Karpas-422 (cell line): ENCODE results near the gene RUFY4. TPM values are rescaled to one million over a fixed set of nuclear protein-coding genes. Genes with fewer than 3 reads are reported as not detected.

ENCODE experiments used
- DNase-seq: peaks from one replicate; pipeline ENCODE4 v3.0.0-alpha.2; 2015
- H2AFZ ChIP-seq: fragments of 200-600 bp; sonication (generic); 2 replicates; pipeline ENCODE4 v1.6.1; 2014; ENCODE audit warnings: antibody characterized with exemption, low read length, mixed read lengths
- H3K27ac ChIP-seq: fragments of 200-600 bp; sonication (generic); 2 replicates; pipeline ENCODE4 v1.5.1; 2014; ENCODE audit warnings: mild to moderate bottlenecking, low read length, moderate library complexity
- H3K27me3 ChIP-seq: fragments of 200-600 bp; sonication (generic); 2 replicates; pipeline ENCODE4 v1.6.1; 2014; ENCODE audit warnings: low read length, mixed read lengths
- H3K36me3 ChIP-seq: fragments of 200-600 bp; sonication (generic); 2 replicates; pipeline ENCODE4 v1.6.1; 2014; ENCODE audit warnings: low read length, mixed read lengths; ENCODE audit not compliant: insufficient read depth
- H3K4me1 ChIP-seq: fragments of 200-600 bp; sonication (generic); 2 replicates; pipeline ENCODE4 v1.6.1; 2014; ENCODE audit warnings: mild to moderate bottlenecking, low read length, mixed read lengths
- H3K4me2 ChIP-seq: fragments of 200-600 bp; sonication (generic); 2 replicates; pipeline ENCODE4 v1.6.1; 2014; ENCODE audit warnings: low read length, low read depth, mild to moderate bottlenecking; ENCODE audit not compliant: poor library complexity, severe bottlenecking
- H3K4me3 ChIP-seq: fragments of 200-600 bp; sonication (generic); 2 replicates; pipeline ENCODE4 v1.5.1; 2014; ENCODE audit warnings: mild to moderate bottlenecking, antibody characterized with exemption, low read length, mixed read lengths
- H3K79me2 ChIP-seq: fragments of 200-600 bp; sonication (generic); 2 replicates; pipeline ENCODE4 v1.6.1; 2014; ENCODE audit warnings: mild to moderate bottlenecking, low read length, mixed read lengths
- H3K9ac ChIP-seq: fragments of 200-600 bp; sonication (generic); 2 replicates; pipeline ENCODE4 v1.6.0; 2014; ENCODE audit warnings: low read length
- H3K9me2 ChIP-seq: fragments of 200-600 bp; sonication (generic), shearing (Covaris generic); replicated peaks from 2 replicates; pipeline ENCODE4 v1.6.0; 2014; ENCODE audit warnings: mild to moderate bottlenecking, low read length, moderate library complexity; ENCODE audit not compliant: insufficient read depth
- H3K9me3 ChIP-seq: fragments of 300-700, 200-600 bp; sonication (generic); 2 replicates; pipeline ENCODE4 v1.6.1; 2014; ENCODE audit warnings: low read length, mixed read lengths
- H4K20me1 ChIP-seq: fragments of 200-600 bp; sonication (generic); 2 replicates; pipeline ENCODE4 v1.6.1; 2014; ENCODE audit warnings: mild to moderate bottlenecking, antibody characterized with exemption, low read length, low read depth; ENCODE audit not compliant: insufficient read depth
- total RNA-seq: library from RNA; depleted of rRNA; stranded (reverse); fragments of >200 nt; shearing (Covaris generic); gene quantifications from 2 replicates; pipeline ENCODE4 v1.2.3, GENCODE V29; 2014; ENCODE audit warnings: low replicate concordance

The RUFY4 gene
- total RNA-seq, 1 experiment from 2014 or later, result not detected

DNA sequence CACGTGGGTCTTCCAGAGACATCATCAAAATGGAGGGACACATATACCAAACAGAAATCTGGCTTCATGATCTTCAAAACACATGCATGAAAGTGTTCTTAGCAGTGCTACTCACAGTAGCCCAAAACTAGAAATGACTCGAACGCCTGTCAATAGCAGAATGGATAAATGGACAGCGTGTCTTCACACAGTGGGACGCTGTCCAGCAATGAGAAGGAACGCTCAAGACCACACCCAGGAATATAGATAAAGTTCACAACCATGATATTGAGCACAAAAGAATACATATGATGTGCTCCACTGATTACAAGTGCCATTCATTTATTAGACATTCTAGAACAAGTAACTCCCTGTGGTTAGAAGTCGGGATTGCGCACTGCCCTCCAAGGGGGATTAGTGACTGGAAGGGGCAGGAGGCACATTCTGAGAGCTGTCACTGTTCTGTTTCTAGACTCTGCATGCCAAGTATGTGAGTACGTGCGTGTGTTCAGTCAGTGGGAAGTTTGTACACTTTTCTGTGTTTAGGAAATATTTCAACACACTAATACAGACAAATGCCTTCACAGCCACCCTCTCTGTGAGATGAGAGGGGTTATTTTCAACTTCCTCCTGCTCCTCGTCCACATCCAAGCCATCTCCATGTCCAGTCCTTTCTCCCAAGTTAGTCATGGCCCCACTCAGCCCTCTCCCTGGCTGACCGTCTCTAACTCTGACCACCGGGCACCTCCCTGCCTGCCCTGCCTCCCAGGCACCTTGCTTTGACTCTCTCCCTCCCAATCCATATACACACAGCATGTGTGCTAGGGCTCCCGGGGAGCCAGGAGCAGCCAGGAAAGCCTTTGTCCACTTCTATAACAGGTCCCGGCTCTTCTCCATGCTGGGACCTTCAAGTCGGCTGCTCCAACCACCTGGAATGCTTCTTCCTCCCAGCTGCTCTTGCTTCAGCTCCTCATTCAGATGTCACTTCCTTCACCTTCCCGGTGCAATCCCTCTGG lies 39.4 kb upstream of the RUFY4 start:
- Histone ChIP-seq H3K4me1 (no peaks in the 10 kb centered on the region), H3K4me3 (no peak overlapping the region), H3K27ac (no peak overlapping the region), H3K79me2 (no peaks in the 10 kb centered on the region), H3K9me2 (no peaks in the 10 kb centered on the region), H3K9ac (no peak overlapping the region), H3K9me3 (no peaks in the 10 kb centered on the region), H3K36me3 (no peaks in the 10 kb centered on the region), H3K27me3 (no peaks in the 10 kb centered on the region), H2AFZ (no peak overlapping the region), H4K20me1 (no peaks in the 10 kb centered on the region), H3K4me2 (no peak overlapping the region)
- DNase-seq, result no peak

GRCh38 chr2:218030409-218031195 lies 38.5 kb upstream of the RUFY4 start:
- Histone ChIP-seq H4K20me1 (no peaks in the 10 kb centered on the region), H2AFZ (no peak overlapping the region), H3K4me2 (no peak overlapping the region), H3K27me3 (no peaks in the 10 kb centered on the region), H3K36me3 (no peaks in the 10 kb centered on the region), H3K79me2 (no peaks in the 10 kb centered on the region), H3K4me3 (no peak overlapping the region), H3K9ac (no peak overlapping the region), H3K9me2 (no peaks in the 10 kb centered on the region), H3K27ac (no peak overlapping the region), H3K4me1 (no peaks in the 10 kb centered on the region), H3K9me3 (no peaks in the 10 kb centered on the region)
- DNase-seq, result no peak

DNA sequence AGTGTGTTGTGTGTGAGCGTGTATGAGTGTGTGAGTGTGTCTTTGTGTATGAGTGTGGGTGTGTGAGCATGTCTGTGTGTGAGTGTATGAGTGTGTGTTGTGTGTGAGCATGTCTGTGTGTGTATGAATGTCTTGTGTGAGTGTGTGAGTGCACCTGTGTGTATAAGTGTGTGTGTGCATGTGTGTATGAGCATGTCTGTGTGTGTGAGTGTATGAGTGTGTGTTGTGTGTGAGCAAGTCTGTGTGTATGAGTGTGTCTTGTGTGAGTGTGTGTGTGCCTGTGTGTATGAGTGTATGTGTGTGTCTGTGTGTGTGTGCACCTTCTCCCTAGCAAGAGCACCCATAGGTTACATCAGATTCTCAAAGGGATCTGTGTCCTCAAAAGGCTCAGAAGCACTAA lies 37.8 kb upstream of the RUFY4 start:
- H3K36me3 ChIP-seq, result no peaks in the 10 kb centered on the region
- H3K9ac ChIP-seq, result no peak overlapping the region
- H3K9me3 ChIP-seq, result no peaks in the 10 kb centered on the region
- H2AFZ ChIP-seq, result no peak overlapping the region
- DNase-seq, result no peak
- H3K27me3 ChIP-seq, result no peaks in the 10 kb centered on the region
- H3K27ac ChIP-seq, result no peak overlapping the region
- no peaks in the 10 kb centered on the region for H3K79me2 ChIP-seq
- no peak overlapping the region for H3K4me2 ChIP-seq
- no peaks in the 10 kb centered on the region for H4K20me1 ChIP-seq
- H3K4me1 ChIP-seq, result no peaks in the 10 kb centered on the region
- no peak overlapping the region for H3K4me3 ChIP-seq
- no peaks in the 10 kb centered on the region for H3K9me2 ChIP-seq

DNA sequence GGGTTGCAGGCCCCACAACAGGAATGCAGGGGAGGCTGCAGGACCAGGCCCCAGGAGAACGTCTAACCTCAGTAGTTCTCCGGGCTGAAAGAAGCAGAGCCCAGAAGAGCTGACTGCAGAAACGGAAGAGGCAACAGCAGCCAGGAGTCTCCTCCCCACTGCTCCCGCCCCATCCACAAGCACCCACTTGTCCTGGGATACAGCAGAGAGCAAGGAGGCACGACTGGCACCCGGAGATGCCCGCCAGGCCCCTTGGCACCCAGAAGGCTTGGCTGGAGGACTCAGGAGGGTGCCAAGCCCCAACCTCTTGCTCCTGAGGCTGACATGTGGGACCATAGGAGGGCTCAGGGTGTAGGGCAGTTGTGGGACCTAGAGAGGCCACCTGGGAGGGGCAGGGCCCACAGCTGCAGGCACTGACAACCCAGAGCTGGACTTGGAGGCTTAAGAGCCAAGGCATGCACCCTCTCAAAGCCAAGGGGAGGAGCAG lies 37.2 kb upstream of the RUFY4 start:
- Histone ChIP-seq H2AFZ (no peak overlapping the region), H3K36me3 (no peaks in the 10 kb centered on the region), H3K4me1 (no peaks in the 10 kb centered on the region), H3K9ac (no peak overlapping the region), H4K20me1 (no peaks in the 10 kb centered on the region), H3K4me3 (no peak overlapping the region), H3K79me2 (no peaks in the 10 kb centered on the region), H3K9me3 (no peaks in the 10 kb centered on the region), H3K4me2 (no peak overlapping the region), H3K27ac (no peak overlapping the region), H3K9me2 (no peaks in the 10 kb centered on the region), H3K27me3 (no peaks in the 10 kb centered on the region)
- DNase-seq, result no peak

DNA sequence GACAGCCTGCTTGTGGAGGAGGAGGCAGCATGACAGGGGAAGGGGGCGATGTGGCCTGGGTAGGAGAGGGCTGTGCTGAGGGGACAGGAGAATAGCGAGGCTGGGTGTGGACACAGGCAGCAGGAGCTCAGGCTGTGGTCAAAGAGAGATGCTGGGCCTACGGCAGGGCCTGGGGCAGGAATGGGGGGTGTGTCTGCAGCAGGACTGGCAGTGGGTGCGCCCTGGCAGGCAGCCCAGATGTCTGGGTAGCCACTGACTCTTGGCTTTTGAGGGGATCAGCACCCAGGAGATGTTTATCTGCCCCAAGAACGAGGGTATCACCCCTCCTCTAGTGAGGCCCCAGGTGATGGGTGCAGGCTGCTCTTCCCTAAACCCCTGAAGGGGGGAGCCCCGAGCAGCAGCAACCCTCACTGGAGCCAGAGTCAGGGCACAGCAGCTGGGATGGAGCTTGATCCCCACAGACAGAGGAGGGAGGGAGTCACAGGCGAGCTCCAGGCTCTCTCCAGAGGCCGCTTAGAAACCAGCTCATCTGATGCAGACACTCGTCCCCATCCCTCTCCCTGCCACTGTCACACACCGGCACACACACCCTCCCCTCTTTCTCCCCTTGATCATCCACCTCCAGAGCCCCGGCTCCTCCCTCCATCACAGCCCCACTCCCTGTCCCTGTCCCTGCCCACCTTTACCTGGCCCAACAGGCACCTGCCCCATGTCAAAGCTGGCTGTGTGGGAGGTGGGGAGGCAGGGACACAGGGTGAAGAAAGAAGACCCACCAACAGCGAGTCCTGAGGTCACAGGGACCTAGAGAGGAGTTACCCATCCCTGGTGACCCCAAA lies 36.5 kb upstream of the RUFY4 start:
- DNase-seq, result no peak

DNA sequence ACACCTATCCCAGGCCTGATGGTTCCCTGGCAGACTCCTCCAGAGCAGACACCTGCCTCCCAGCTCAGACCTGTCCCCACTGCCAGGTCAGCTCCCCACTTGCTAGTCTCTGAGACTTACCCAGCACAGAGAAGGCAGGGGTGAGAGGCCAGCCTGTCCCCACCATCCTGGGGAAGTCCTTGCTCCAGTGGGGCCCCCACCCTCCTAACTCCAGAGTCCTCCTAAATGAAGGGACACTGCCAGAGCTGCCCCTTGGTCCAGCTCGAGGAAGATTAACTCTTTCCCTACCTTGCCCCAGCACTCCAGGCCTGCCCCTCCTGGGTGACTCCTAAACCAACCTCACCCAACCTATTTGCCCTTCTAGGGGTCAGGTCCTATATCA lies 35.9 kb upstream of the RUFY4 start:
- Histone ChIP-seq H2AFZ (no peak overlapping the region), H3K27me3 (no peaks in the 10 kb centered on the region), H4K20me1 (no peaks in the 10 kb centered on the region), H3K9me3 (no peaks in the 10 kb centered on the region), H3K4me1 (no peaks in the 10 kb centered on the region), H3K36me3 (no peaks in the 10 kb centered on the region), H3K4me2 (no peak overlapping the region), H3K9ac (no peak overlapping the region), H3K79me2 (no peaks in the 10 kb centered on the region), H3K4me3 (no peak overlapping the region), H3K27ac (no peak overlapping the region), H3K9me2 (no peaks in the 10 kb centered on the region)
- DNase-seq, result no peak

More for the DNA sequence above, 36.5 kb upstream of the RUFY4 start:
- Histone ChIP-seq H3K9me3 (no peaks in the 10 kb centered on the region), H2AFZ (no peak overlapping the region), H3K4me3 (no peak overlapping the region), H3K4me2 (no peak overlapping the region), H3K79me2 (no peaks in the 10 kb centered on the region), H3K4me1 (no peaks in the 10 kb centered on the region), H4K20me1 (no peaks in the 10 kb centered on the region), H3K27ac (no peak overlapping the region), H3K9ac (no peak overlapping the region), H3K36me3 (no peaks in the 10 kb centered on the region), H3K9me2 (no peaks in the 10 kb centered on the region), H3K27me3 (no peaks in the 10 kb centered on the region)

- H2AFZ ChIP-seq, result no peak overlapping the region
- H3K9ac ChIP-seq, result no peak overlapping the region
These were observed 35.2 kb upstream of the RUFY4 start for GRCh38 chr2:218033590-218034496.

More at GRCh38 chr2:218033590-218034496, 35.2 kb upstream of the RUFY4 start:
- H3K9me2 ChIP-seq, result no peaks in the 10 kb centered on the region
- H3K9me3 ChIP-seq, result no peaks in the 10 kb centered on the region
- no peaks in the 10 kb centered on the region for H3K27me3 ChIP-seq
- no peak for DNase-seq
- no peak overlapping the region for H3K4me2 ChIP-seq
- no peak overlapping the region for H3K27ac ChIP-seq
- no peaks in the 10 kb centered on the region for H3K79me2 ChIP-seq
- no peak overlapping the region for H3K4me3 ChIP-seq
- no peaks in the 10 kb centered on the region for H3K36me3 ChIP-seq
- H4K20me1 ChIP-seq, result no peaks in the 10 kb centered on the region
- H3K4me1 ChIP-seq, result no peaks in the 10 kb centered on the region
